ENCODE measurements around the gene SUGCT. TPM values are rescaled to one million over a fixed set of nuclear protein-coding genes. Genes with fewer than 3 reads are reported as not detected.
A peak's percentile ranks its signal among the peaks of the same experiment; 100 is the strongest.
"Not testable (repeated sequence)": the region's sequence is repeated elsewhere in the genome, so short reads cannot be mapped to it uniquely, and the experiment has no call there.

Gene SUGCT
- total RNA-seq = 8.4 TPM
- long read RNA-seq, partial matches to known transcripts = 0 of 1 reads
- long read RNA-seq, other reads (novel, unspliced or antisense) = 0 of 1 reads

- ATAC-seq (ENCODE audit: poor library complexity) (peak; percentile 98), DNase-seq (peak; percentile 88)
- intact Hi-C loops (cut with DNase I) = no loop called here
Observed at GRCh38 chr7:40134428-40135316, at the start of gene SUGCT, which contains the start of gene MPLKIP. SUGCT (plus strand) TSS chr7:40135005. MPLKIP (minus strand) TSS chr7:40134622; CDS start chr7:40134567, 55 bp downstream.

DNA sequence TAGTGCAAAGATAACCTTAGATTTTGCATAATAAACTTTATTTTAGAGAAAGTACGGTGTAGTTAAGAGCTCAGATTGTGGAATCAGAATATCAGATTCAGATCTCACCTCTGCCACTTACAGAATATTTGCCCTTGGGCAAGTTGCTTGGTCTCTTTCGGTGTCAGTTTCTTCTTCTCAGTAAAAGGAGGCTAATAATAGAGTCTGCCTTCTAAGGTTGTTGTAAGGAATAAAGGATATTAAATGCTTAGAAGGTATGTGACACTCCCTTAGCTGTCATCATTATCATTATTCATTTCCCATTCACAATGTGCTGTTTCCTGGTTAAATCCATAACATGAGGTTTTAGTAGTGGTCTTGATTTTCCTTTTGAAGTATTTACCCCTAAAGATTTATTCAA is 42.6 kb upstream of the SUGCT start:
- intact Hi-C loops (cut with DNase I) = no loop called here
- DNase-seq = no peak
- ATAC-seq (ENCODE audit: poor library complexity) = no peak

GRCh38 chr7:40093631-40094350 is 41.0 kb upstream of the SUGCT start:
- ATAC-seq (ENCODE audit: poor library complexity) (peak; percentile 38), DNase-seq (no peak)
- intact Hi-C loops (cut with DNase I) = no loop called here

DNA sequence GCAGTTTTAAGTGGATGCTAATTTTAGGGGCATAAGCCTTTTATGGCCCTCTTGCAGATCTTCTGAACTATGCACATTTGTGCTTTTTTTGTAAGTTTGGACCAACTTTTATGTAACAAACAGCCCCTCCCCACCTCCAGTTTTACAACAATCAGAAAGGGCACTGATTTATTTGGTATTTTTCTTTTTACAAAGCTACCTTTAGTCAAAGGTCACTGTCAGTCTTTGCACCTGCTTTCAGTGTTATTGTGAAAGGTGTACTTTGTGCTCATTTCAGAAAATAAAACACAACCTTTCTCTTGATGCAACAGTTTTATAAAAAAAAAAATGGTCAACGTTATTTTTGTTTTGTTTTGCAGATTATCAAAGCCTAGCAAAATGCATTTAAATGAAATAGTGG is 39.6 kb upstream of the SUGCT start:
- DNase-seq (no peak), ATAC-seq (ENCODE audit: poor library complexity) (no peak)
- intact Hi-C loops (cut with DNase I) = no loop called here

- intact Hi-C loops (cut with DNase I) = no loop called here
- ATAC-seq (ENCODE audit: poor library complexity) (no peak), DNase-seq (no peak)
Observed at GRCh38 chr7:40095695-40096327, 39.0 kb upstream of the SUGCT start.

GRCh38 chr7:40097728-40098127 is 37.1 kb upstream of the SUGCT start:
- ATAC-seq (ENCODE audit: poor library complexity) = no peak

GRCh38 chr7:40098810-40099209 is 36.0 kb upstream of the SUGCT start:
- intact Hi-C loops (cut with DNase I) = no loop called here
- no peak for ATAC-seq (ENCODE audit: poor library complexity)
- no peak for DNase-seq

More at GRCh38 chr7:40097728-40098127, 37.1 kb upstream of the SUGCT start:
- no peak for DNase-seq
- intact Hi-C loops (cut with DNase I) = no loop called here

DNA sequence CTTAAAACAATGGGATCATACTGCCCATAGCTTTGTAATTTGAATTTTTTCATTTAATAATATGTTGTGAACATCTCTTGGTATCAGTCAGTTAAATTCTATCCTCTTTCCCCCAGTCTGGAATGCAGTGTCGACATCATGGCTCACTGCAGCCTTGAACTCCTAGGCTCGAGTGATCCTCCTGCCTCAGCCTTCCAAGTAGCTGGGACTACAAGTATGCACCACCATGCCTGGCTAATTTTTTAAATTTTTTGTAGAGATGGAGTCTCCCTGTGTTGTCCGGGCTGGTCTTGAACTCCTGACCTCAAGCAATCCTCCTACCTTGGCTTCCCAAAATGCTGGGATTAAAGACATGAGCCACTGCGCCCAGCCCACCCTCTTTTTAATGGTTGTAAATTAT is 35.0 kb upstream of the SUGCT start:
- no peak for DNase-seq

DNA sequence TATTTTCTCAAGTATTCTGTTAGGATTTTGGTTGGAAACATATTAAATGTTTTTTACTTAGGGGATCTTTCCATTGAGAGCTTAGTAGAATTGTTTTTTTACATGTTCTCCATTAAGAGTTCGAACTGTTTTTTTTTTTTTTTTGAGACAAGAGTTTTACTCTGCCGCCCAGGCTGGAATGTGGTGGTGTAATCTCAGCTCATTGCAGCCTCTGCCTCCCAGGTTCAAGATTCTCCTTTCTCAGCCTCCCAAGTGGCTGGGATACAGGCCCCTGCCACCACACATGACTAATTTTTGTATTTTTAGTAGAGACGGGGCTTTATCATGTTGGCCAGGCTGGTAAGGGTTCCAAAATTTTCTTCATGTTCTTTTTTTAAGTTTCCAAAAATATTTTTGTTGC is 33.6 kb upstream of the SUGCT start:
- DNase-seq (no peak), ATAC-seq (ENCODE audit: poor library complexity) (no peak)
- intact Hi-C loops (cut with DNase I) = no loop called here

More for the DNA sequence above, 35.0 kb upstream of the SUGCT start:
- no peak for ATAC-seq (ENCODE audit: poor library complexity)
- intact Hi-C loops (cut with DNase I) = no loop called here

- DNase-seq (no peak), ATAC-seq (ENCODE audit: poor library complexity) (no peak)
- intact Hi-C loops (cut with DNase I) = no loop called here
Observed at GRCh38 chr7:40102897-40103296, 31.9 kb upstream of the SUGCT start.

GRCh38 chr7:40105879-40106473 is 28.8 kb upstream of the SUGCT start:
- ATAC-seq (ENCODE audit: poor library complexity) = no peak
- no peak for DNase-seq
- intact Hi-C loops (cut with DNase I) = no loop called here

GRCh38 chr7:40115936-40116335 is 18.9 kb upstream of the SUGCT start:
- no peak for DNase-seq
- intact Hi-C loops (cut with DNase I) = no loop called here
- ATAC-seq (ENCODE audit: poor library complexity) = no peak

- ATAC-seq (ENCODE audit: poor library complexity); DNase-seq; intact Hi-C loops (cut with DNase I): not testable (repeated sequence)
Observed at GRCh38 chr7:40117199-40117598, 17.6 kb upstream of the SUGCT start.

- intact Hi-C loops (cut with DNase I); ATAC-seq (ENCODE audit: poor library complexity); DNase-seq: not testable (repeated sequence)
Observed at GRCh38 chr7:40118201-40118600, 16.6 kb upstream of the SUGCT start.

DNA sequence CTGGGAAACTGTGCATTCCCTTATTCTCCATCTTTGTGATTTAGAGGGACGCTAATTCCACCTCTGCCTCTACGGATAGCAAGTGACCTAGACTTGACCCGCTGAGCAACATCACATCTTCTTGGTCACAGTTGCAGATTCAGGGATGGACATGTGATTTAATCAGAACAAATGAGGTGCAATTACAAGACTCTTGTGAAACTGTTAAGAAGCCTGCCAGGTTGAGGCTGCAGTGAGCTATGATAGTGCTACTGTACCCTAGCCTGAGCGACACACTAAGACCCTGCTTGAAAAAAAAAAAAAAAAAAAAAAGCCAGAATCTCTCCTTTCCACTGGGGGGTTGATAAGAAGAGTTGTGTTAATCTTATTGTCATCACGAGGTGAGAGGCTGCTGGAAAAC is 14.8 kb upstream of the SUGCT start:
- no peak for DNase-seq
- no peak for ATAC-seq (ENCODE audit: poor library complexity)

GRCh38 chr7:40122100-40122939 is 12.5 kb upstream of the SUGCT start:
- ATAC-seq (ENCODE audit: poor library complexity); intact Hi-C loops (cut with DNase I); DNase-seq: not testable (repeated sequence)

More for the DNA sequence above, 14.8 kb upstream of the SUGCT start:
- intact Hi-C loops (cut with DNase I) = no loop called here

- ATAC-seq (ENCODE audit: poor library complexity) = no peak
- intact Hi-C loops (cut with DNase I) = no loop called here
Observed at GRCh38 chr7:40122940-40123254, 11.9 kb upstream of the SUGCT start.

More at GRCh38 chr7:40122940-40123254, 11.9 kb upstream of the SUGCT start:
- DNase-seq = no peak
